NB4 (cell line): ENCODE results near the gene EBLN2.

ENCODE experiments used
- DNase-seq: peaks from one replicate; pipeline ENCODE4 v3.0.0; 2010; ENCODE audit warnings: low read depth
- H3K4me3 ChIP-seq: one replicate; pipeline ENCODE4 v1.5.1; 2011; ENCODE audit warnings: mild to moderate bottlenecking, low read depth, low read length, moderate library complexity
- CTCF ChIP-seq: IDR thresholded peaks from one replicate; pipeline ENCODE4 v1.5.1; 2012; ENCODE audit warnings: low read depth, low read length
- MAX ChIP-seq: IDR thresholded peaks from 2 replicates; pipeline ENCODE4 v1.6.1; 2011; ENCODE audit warnings: low read depth, low read length
- MYC ChIP-seq: IDR thresholded peaks from 2 replicates; pipeline ENCODE4 v1.6.1; 2011; ENCODE audit warnings: low read depth, low read length
- POLR2A ChIP-seq: IDR thresholded peaks from 2 replicates; pipeline ENCODE4 v1.6.1; 2011; ENCODE audit warnings: mild to moderate bottlenecking; ENCODE audit not compliant: insufficient read length; ENCODE audit errors: extremely low read depth

The EBLN2 gene

GRCh38 chr3:73084170-73084569 lies 22.7 kb downstream of the EBLN2 start:
- TF ChIP-seq MAX, result no peak
- TF ChIP-seq POLR2A, result no peak
- TF ChIP-seq MYC, result no peak
- no peak for TF ChIP-seq CTCF
- no peak overlapping the region for H3K4me3 ChIP-seq
- no peak for DNase-seq

GRCh38 chr3:73086071-73086494 lies 24.6 kb downstream of the EBLN2 start:
- TF ChIP-seq CTCF, result peak; percentile 45
- TF ChIP-seq MYC, result no peak
- no peak overlapping the region for H3K4me3 ChIP-seq
- peak; percentile 53 for DNase-seq

- peak; percentile 54 for TF ChIP-seq CTCF
- TF ChIP-seq MAX, result peak; percentile 78
- no peak for TF ChIP-seq POLR2A
- TF ChIP-seq MYC, result peak; percentile 75
- DNase-seq, result peak; percentile 85
- peak overlapping the region; percentile 74 for H3K4me3 ChIP-seq
These were observed 32.7 kb downstream of the EBLN2 start for GRCh38 chr3:73094129-73094528.

- DNase-seq, result peak; percentile 94
- peak overlapping the region; percentile 74 for H3K4me3 ChIP-seq
- no peak for TF ChIP-seq CTCF
- TF ChIP-seq MYC, result peak; percentile 62
- peak; percentile 26; the same call in 1 of the 2 replicates for TF ChIP-seq MAX
- peak; percentile 35 for TF ChIP-seq POLR2A
These were observed 33.5 kb downstream of the EBLN2 start for GRCh38 chr3:73094951-73095350.

GRCh38 chr3:73096169-73096568 lies 34.7 kb downstream of the EBLN2 start:
- no peak overlapping the region for H3K4me3 ChIP-seq
- no peak for DNase-seq
- TF ChIP-seq CTCF (no peak), MYC (no peak), POLR2A (no peak), MAX (no peak)

- no peak for DNase-seq
- TF ChIP-seq CTCF (no peak), MYC (no peak)
- H3K4me3 ChIP-seq, result no peak overlapping the region
These were observed 36.6 kb downstream of the EBLN2 start for GRCh38 chr3:73098026-73098425.
